ENCODE data around the gene MMP2.

MMP2 gene

DNA sequence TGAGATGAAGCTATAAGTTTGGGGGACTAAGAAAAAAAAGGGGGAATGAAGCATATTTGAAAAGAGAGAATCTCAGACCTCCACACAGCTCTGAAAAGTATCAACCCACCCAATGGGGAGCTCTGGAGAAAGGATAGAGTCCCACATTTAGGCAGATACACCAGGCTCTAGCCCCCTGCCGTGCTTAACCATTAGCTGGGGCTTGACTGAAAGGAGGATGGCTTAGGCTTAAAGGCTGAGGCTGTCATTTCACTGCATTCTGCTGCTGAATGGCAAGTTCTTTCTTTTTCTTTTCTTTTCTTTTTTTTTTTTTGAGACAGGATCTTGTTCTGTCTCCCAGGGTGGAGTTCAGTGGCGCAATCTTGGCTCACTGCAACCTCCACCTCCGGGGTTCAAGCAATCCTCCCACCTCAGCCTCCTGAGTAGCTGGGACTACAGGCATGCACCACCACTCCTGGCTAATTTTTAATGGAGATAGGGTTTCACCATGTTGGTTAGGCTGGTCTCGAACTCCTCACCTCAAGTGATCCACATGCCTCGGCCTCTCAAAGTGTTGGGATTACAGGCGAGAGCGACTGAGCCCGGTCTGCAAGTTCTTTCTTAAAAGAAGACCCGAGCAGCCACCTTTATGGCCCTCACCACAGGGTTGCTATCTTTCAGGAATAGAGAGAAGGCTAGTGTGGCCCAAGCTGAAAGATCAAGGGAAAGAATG lies 9.0 kb upstream of the MMP2 start:
- no peak for DNase-seq

- DNase-seq: no peak
Observed at GRCh38 chr16:55470533-55471371, 8.2 kb upstream of the MMP2 start.

- DNase-seq: no peak
Observed at GRCh38 chr16:55471448-55472097, 7.4 kb upstream of the MMP2 start.

DNA sequence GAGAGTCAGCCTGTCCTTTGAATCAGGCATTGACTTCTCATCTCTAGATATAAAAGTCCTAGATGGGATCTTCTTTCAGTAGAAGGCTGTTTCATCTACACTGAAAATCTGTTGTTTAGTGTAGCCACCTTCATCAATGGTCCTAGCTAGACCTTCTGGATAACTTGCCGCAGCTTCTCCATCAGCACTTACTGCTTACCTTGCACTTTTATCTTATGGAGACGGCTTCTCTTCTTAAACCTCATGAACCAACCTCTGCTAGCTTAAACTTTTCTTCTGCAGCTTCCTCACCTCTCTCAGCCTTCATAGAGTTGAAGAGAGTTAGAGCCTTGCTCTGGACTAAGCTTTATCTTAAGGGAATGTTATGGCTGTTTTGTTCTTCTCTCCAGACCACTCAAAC lies 5.4 kb upstream of the MMP2 start:
- no peak for DNase-seq

DNA sequence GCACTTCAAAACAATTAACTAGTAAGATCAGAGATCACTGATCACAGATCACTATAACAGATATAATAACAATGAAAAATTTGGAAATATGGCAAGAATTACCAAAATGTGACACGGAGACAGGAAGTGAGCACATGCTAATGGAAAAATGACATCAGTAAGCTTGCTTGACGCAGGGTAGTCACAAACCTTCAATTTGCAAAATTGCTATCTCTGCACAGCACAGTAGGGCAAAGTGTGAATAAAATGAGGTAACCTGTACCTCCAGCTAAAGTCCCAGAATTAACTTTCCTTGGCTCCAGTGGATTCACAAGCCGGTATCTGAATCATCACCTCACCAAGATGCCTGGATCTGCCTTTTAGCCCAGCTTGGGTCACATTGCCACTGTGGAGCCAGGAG lies 4.2 kb upstream of the MMP2 start:
- no peak for DNase-seq

DNA sequence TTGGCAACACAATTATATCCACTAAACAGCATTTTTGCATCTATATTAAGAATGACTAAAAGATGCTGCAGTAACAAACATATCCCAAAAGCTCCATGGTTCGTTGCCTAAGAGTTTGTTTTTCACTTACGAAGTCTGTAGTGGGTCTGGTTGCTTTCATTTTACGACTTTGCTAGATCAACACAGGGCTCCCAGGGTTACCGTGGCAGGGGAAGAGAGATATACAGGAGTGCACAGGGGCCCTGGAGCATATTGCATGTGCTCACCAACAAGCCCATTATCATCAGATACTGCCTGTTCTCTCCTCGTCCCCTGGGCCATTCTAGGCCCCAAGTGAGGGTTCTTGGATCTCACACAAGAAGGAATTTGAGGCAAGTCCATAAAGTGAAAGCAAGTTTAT lies 3.1 kb upstream of the MMP2 start:
- no peak for DNase-seq

DNA sequence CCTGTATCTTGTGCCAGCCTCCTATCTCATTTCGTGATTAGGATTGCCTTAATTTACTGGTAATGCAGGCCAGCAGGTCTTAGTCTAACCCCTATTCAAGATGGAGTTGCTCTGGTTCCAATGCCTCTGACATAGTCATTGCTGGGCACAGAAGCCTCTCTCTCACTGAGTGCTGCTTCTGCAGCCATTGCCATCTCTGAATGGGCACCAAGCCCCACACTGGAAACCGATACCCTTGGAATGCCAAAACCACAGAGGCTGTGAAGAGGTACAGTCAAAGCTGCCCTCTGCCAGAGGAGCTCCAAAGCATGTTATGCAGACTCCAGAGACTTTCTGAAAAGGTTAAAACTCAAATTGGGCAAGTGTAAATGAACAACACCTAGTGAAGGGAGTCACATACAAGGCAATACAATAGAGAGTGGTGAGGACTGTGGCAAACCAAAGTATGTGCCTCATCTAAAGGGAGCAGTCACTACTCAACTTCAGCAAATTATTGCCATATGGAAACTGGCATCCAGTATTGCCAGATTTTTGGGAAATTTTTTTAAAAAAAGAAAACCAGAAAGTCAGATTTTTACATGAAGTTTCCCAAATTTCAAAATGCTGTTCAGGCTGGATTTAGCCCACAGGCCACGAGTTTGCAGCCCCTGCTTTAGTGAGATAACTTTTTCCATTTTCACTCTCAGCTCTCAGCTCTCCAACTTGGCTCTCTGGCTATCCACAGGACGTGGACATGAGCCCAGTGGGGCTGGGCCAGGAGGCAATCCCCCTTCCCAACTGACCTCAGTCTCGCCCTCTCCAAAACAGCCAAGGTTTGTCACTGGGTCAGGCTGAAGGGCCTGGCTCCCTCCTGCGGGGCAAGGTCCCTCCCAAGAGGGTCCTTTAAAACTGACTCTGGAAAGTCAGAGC lies 2.1 kb upstream of the MMP2 start:
- no peak for DNase-seq

- no peak for DNase-seq
Observed at GRCh38 chr16:55477736-55478135, 1.3 kb upstream of the MMP2 start.

- DNase-seq: no peak
Observed at GRCh38 chr16:55479430-55480140, 587 bp downstream of the MMP2 start.

- DNase-seq: no peak
Observed at GRCh38 chr16:55480228-55480655, 1.2 kb downstream of the MMP2 start.

GRCh38 chr16:55481023-55481422 lies 2.0 kb downstream of the MMP2 start:
- DNase-seq: no peak

GRCh38 chr16:55482056-55482455 lies 3.1 kb downstream of the MMP2 start:
- no peak for DNase-seq

- no peak for DNase-seq
Observed at GRCh38 chr16:55487048-55487803, 8.2 kb downstream of the MMP2 start.

DNA sequence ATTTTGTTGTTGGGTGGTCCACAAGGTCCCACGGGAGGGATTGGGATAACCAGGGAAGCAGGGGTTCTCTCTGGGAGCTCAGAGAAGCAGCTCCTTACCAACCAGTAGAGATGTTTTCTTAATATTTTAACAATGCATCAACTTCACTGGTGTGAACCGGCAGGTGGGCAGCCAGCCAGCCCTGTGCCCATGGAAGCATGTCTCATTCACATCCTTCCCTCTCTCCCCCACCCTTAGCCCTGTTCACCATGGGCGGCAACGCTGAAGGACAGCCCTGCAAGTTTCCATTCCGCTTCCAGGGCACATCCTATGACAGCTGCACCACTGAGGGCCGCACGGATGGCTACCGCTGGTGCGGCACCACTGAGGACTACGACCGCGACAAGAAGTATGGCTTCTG lies 9.3 kb downstream of the MMP2 start:
- no peak for DNase-seq

DNA sequence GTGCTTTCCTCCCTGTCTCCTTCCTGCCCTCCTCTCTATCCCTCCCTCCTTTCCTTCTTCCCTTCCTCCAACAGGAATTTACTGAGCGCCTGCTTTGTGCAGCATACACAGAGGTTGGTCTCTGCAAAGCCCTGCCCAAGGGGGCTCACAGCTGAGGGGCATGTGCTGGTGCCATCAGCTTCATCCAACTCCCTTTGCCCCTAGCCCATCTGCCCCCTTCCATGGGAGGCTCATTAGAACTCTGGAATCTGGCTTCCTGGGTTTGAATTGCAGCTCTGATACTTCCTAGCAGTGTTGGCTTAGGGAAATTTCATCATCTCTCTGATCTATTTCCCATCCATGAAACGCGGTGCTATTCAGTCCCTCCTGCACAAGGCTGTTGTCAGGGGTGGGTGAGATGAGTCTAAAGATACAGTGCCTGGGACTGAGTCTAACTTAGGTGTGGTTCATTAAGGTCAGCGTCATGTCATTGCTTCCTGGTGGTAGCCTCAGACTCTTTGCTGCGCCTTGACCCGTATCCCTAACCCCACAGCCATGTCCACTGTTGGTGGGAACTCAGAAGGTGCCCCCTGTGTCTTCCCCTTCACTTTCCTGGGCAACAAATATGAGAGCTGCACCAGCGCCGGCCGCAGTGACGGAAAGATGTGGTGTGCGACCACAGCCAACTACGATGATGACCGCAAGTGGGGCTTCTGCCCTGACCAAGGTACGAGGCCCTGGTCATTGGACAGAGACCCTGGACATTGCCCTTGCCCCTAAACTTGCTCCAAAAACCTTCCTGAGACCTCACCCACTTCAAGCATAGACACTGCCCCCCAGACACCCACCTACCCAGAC lies 10.3 kb downstream of the MMP2 start:
- DNase-seq: no peak

DNA sequence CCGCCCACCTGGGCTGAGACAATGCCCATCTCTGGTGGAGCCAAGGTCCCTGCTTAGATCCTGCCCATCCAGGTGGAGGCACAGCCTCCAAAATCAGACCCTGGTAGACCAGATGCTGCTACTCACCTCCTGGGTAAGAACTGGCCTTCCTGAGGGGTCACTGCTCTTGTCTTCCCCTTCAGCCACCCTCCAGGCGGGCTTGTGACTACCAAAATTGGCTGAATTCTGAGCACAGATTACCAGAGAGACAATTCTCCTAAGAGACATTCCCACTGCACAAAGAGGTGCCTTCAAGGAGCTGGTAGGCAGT lies 10.9 kb downstream of the MMP2 start:
- no peak for DNase-seq

- no peak for DNase-seq
Observed at GRCh38 chr16:55490301-55490700, 11.3 kb downstream of the MMP2 start.

DNA sequence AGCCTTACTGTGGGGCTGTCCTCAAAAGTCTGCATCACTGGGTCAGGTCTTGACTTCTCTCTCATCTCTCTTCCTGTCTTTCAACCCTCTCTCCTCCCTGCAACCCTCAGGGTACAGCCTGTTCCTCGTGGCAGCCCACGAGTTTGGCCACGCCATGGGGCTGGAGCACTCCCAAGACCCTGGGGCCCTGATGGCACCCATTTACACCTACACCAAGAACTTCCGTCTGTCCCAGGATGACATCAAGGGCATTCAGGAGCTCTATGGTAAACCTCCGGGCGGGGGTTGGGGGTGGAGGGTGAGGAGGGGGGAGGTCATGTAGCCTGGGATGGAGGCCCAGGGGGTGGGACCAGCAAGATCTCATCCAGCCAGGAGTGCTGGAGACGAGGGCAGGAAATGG lies 12.7 kb downstream of the MMP2 start:
- no peak for DNase-seq

DNA sequence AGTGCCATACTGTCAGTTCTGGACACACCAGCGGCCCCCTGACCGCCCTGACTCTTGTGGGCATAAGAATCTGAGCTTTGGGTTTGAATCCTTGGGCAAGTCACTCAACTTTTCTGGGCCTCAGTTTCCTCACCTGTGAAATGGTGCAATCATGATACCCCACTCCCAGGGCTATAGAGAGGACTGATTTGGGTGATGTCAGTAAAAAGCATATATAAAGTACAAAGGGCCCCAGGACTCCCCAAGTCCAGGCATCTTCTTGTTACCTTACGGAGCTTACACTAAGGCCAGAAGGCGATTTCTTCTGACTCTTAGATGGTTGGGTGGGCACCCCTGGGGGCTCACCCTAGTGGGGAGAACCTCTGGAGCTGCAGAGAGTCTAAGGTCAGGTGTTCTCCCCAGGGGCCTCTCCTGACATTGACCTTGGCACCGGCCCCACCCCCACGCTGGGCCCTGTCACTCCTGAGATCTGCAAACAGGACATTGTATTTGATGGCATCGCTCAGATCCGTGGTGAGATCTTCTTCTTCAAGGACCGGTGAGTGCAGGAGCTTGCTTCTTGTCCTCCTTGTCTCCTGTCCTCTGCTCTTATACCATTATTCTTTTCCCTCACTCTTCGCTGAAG lies 13.9 kb downstream of the MMP2 start:
- DNase-seq: no peak

DNA sequence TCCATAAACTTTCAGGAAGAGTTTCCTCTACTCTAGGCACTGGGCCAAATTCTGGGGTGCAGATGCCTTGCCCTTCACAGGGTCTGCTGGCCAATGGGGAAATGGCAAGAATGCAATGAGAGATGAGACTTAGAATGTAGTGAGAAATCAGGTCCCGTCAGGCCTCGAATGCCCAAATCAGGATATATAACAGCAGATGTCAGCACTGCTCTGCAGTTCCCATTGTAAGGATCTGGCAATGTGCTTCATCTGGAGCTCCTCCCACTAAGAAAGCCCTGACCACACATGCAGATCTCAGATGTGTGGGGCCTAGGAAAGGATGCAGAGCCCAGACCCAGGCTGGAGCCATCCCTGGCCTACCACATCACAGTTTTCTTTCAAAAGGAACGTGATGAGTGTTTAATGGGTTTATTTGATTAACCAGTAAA lies 16.0 kb downstream of the MMP2 start:
- peak; percentile 1 for DNase-seq
